ENCODE measurements around the gene VTCN1. TPM values are rescaled to one million over a fixed set of nuclear protein-coding genes. Genes with fewer than 3 reads are reported as not detected.

Gene VTCN1
- total and polyA plus RNA-seq, 2 of the 13 experiments (the other 11 are each of a cell fraction or from before 2014, with no cell fraction given) = not detected

- ChIA-PET CTCF (ENCODE audit: low intra/inter-chr PET ratio, low total read pairs) (no interaction called here), POLR2A (no interaction called here)
- Histone ChIP-seq H3K27me3 (ENCODE audit: control insufficient read depth in 1 of 2, insufficient read depth in 2 of 2, low read length in 2 of 2) (no peaks in the 10 kb centered on the region), H3K79me2 (ENCODE audit: insufficient read depth, low read length) (no peaks in the 10 kb centered on the region), H3K36me3 (replicated peaks in 1 of 2; ENCODE audit: control insufficient read depth in 1 of 2, insufficient read depth in 2 of 2, low read length in 2 of 2) (no peaks in the 10 kb centered on the region), H3K9me3 (ENCODE audit: low read length) (no peaks in the 10 kb centered on the region), H3K4me3 (replicated peaks in 1 of 3; ENCODE audit: insufficient read depth in 1 of 3, low read depth in 2 of 3, low read length in 3 of 3) (no peak overlapping the region), H3K4me2 (ENCODE audit: low read depth, low read length) (no peak overlapping the region), H3K9ac (ENCODE audit: insufficient read depth, low read depth, low read length) (no peak overlapping the region), H3K4me1 (ENCODE audit: insufficient read depth, low read length) (no peaks in the 10 kb centered on the region), H3K27ac (ENCODE audit: extremely low read length, insufficient read depth, low read length) (no peak overlapping the region), H4K20me1 (ENCODE audit: insufficient read depth, low read length) (no peaks in the 10 kb centered on the region), H2AFZ (ENCODE audit: low read length) (no peak overlapping the region)
- intact Hi-C loops (cut with micrococcal nuclease; ENCODE audit: unreplicated experiment) (no loop called here), in situ Hi-C loops (cut with HindIII; ENCODE audit: extremely low pct_ligation_motif_present, low pct_unique_long_range_greater_than_20kb) (loop anchor here (25.0 kb wide), 1 partner anchor 151 kb away; no protein-coding TSS in a partner anchor)
- FAIRE-seq (no peak), DNase-seq (ENCODE audit: low spot score) (no peak), ATAC-seq (no peak)
- 100% methylated on average over 2 of the region's 2 CpGs for WGBS (ENCODE audit: low lambda C conversion rate)
- no TSS peak for BruUV-seq (replicated peaks)
- no peak for TF ChIP-seq ARID3A (IDR thresholded peaks at IDR 0.05; ENCODE audit: low read depth, low read length)
- TF ChIP-seq ZNF629 (CRISPR knock-in tag; conservative IDR thresholded peaks at IDR 0.05) = no peak
- TF ChIP-seq ZNF530 (CRISPR knock-in tag; IDR thresholded peaks at IDR 0.05; ENCODE audit: low read depth) = no peak
- no peak for TF ChIP-seq ELF4 (CRISPR knock-in tag; IDR thresholded peaks at IDR 0.05; ENCODE audit: borderline replicate concordance)
- no peak for TF ChIP-seq KDM5B (CRISPR knock-in tag; IDR thresholded peaks at IDR 0.05; ENCODE audit: borderline replicate concordance)
- TF ChIP-seq RXRB (CRISPR knock-in tag; IDR thresholded peaks at IDR 0.05; ENCODE audit: borderline replicate concordance) = no peak
- no peak for TF ChIP-seq CREM (IDR thresholded peaks at IDR 0.05)
- no peak for TF ChIP-seq CREM (CRISPR knock-in tag; IDR thresholded peaks at IDR 0.05)
- no peak for TF ChIP-seq ZBTB3 (CRISPR knock-in tag; IDR thresholded peaks at IDR 0.05; ENCODE audit: borderline replicate concordance, low read depth)
- no peak for TF ChIP-seq FOSL2 (CRISPR knock-in tag; IDR thresholded peaks at IDR 0.05)
- no peak for TF ChIP-seq MXD1 (CRISPR knock-in tag; IDR thresholded peaks at IDR 0.05)
Observed at GRCh38 chr1:117136749-117137148, 74.0 kb downstream of the VTCN1 start.

Data from HepG2 (cell line).